GM12878 (cell line): ENCODE results near the gene SEPTIN5. TPM values are rescaled to one million over a fixed set of nuclear protein-coding genes. Genes with fewer than 3 reads are reported as not detected.

Source experiments
- ATAC-seq: fragments of 200-7000 bp; cut with Tn5 transposase; 3 replicates; pipeline ENCODE4 v1.9.1; 2020; ENCODE audit warnings: mild to moderate bottlenecking, moderate library complexity
- BruUV-seq: library from RNA; stranded (reverse); fragments of 400-500 nt; replicated peaks from 2 replicates; lab custom pipeline; 2021; lab: Mats Ljungman, UMichigan
- CTCF ChIA-PET: fragments of 300-600 bp; sonication (Branson Sonifier 250); formaldehyde crosslinking; extraction: SDS; loops from one replicate; lab custom pipeline; 2021; ENCODE audit warnings: inconsistent platforms; lab: Yijun Ruan, JAX
- POLR2A ChIA-PET: fragments of 350-600 bp; formaldehyde crosslinking; extraction: SDS; loops from one replicate; lab custom pipeline; 2021; ENCODE audit warnings: inconsistent platforms; lab: Charles Lee
- RAD21 ChIA-PET: fragments of 300-600 bp; sonication (Branson Sonifier 250); formaldehyde crosslinking; loops from one replicate; lab custom pipeline; 2023; ENCODE audit warnings: antibody characterized with exemption; ENCODE audit not compliant: unreplicated experiment; lab: Charles Lee
- SMC1A ChIA-PET: fragments of 300-600 bp; sonication (Branson Sonifier 250); formaldehyde crosslinking; loops from one replicate; lab custom pipeline; 2023; ENCODE audit not compliant: unreplicated experiment, uncharacterized antibody; lab: Charles Lee
- DNase-seq: peaks from one replicate; pipeline ENCODE4 v3.0.0-alpha.2; 2011; ENCODE audit warnings: low read depth, low spot score
- FAIRE-seq: peaks from 3 replicates; lab custom pipeline; 2011; peaks lifted over from hg19 to GRCh38; lab: Jason Lieb, UNC
- H2AFZ ChIP-seq: 2 replicates; pipeline ENCODE4 v1.6.0; 2011; ENCODE audit warnings: low read depth, low read length, control low read depth; ENCODE audit not compliant: control insufficient read depth
- H3K27ac ChIP-seq: 2 replicates; pipeline ENCODE4 v1.5.1; 2011; ENCODE audit warnings: control low read depth; ENCODE audit not compliant: control insufficient read depth, insufficient read depth
- H3K27me3 ChIP-seq, 2 experiments: replicated peaks in 1 of 2; 2 replicates each; pipeline versions ENCODE4 v1.6.0 to v1.6.1; 2011; ENCODE audit warnings: low read length in 1 of 2; ENCODE audit not compliant: control insufficient read depth in 2 of 2, insufficient read depth in 2 of 2
- H3K36me3 ChIP-seq, 2 experiments: 2 replicates each; pipeline ENCODE4 v1.5.1; 2011; ENCODE audit warnings: low read length in 1 of 2; ENCODE audit not compliant: control insufficient read depth in 2 of 2, insufficient read depth in 2 of 2
- H3K4me1 ChIP-seq: 2 replicates; pipeline ENCODE4 v1.6.1; 2011; ENCODE audit warnings: mild to moderate bottlenecking, low read length, moderate library complexity, mixed read lengths; ENCODE audit not compliant: control insufficient read depth, insufficient read depth
- H3K4me2 ChIP-seq: 2 replicates; pipeline ENCODE4 v1.6.0; 2011; ENCODE audit warnings: control low read depth; ENCODE audit not compliant: control insufficient read depth, insufficient read depth
- H3K4me3 ChIP-seq: fragments of 200-600 bp; sonication (generic); 2 replicates; pipeline ENCODE4 v1.5.1; 2016
- H3K79me2 ChIP-seq: 2 replicates; pipeline ENCODE4 v1.6.0; 2011; ENCODE audit warnings: low read length; ENCODE audit not compliant: control insufficient read depth, insufficient read depth
- H3K9ac ChIP-seq: 2 replicates; pipeline ENCODE4 v1.8.0; 2011; ENCODE audit warnings: low read length, control low read depth, mixed read lengths; ENCODE audit not compliant: control insufficient read depth, insufficient read depth
- H3K9me3 ChIP-seq: replicated peaks from 3 replicates; pipeline ENCODE4 v1.5.1; 2011; ENCODE audit warnings: mild to moderate bottlenecking, low read length; ENCODE audit not compliant: control insufficient read depth, insufficient read depth
- H4K20me1 ChIP-seq: 2 replicates; pipeline ENCODE4 v1.6.0; 2011; ENCODE audit not compliant: control insufficient read depth, insufficient read depth
- ASH2L ChIP-seq: fragments of 300-600, 200-600 bp; sonication (generic); IDR thresholded peaks from 2 replicates; pipeline ENCODE4 v1.6.1; 2017; ENCODE audit warnings: low read depth, mild to moderate bottlenecking, borderline replicate concordance
- CBX3 ChIP-seq: fragments of 200-600 bp; sonication (generic); IDR thresholded peaks from 2 replicates; pipeline ENCODE4 v1.6.1; 2016; ENCODE audit warnings: low read depth, borderline replicate concordance
- CHD1 ChIP-seq: IDR thresholded peaks from 2 replicates; pipeline ENCODE4 v1.6.1; 2012; ENCODE audit warnings: low read depth, low read length, improper control_type of control experiment
- JUND ChIP-seq: IDR thresholded peaks from 2 replicates; pipeline ENCODE4 v1.6.1; 2012; ENCODE audit warnings: low read depth, mild to moderate bottlenecking, low read length, improper control_type of control experiment, moderate library complexity
- NR2C2 ChIP-seq: IDR thresholded peaks from 2 replicates; pipeline ENCODE4 v1.6.1; 2011; ENCODE audit warnings: borderline replicate concordance, low read depth; ENCODE audit not compliant: control insufficient read depth, insufficient read length
- SIX5 ChIP-seq: IDR thresholded peaks from 2 replicates; pipeline ENCODE4 v1.6.1; 2011; ENCODE audit warnings: mild to moderate bottlenecking, low read depth, low read length, moderate library complexity; ENCODE audit not compliant: severe bottlenecking
- SMARCA5 ChIP-seq: fragments of 450-650 bp; IDR thresholded peaks from 2 replicates; pipeline ENCODE4 v1.6.1; 2017; ENCODE audit warnings: mild to moderate bottlenecking
- SP1 ChIP-seq: IDR thresholded peaks from one replicate; pipeline ENCODE4 v1.6.1; 2011; ENCODE audit warnings: low read depth, low read length
- TCF3 ChIP-seq: IDR thresholded peaks from 2 replicates; pipeline ENCODE4 v1.6.1; 2012; ENCODE audit warnings: low read depth, mild to moderate bottlenecking, low read length, borderline replicate concordance; ENCODE audit not compliant: insufficient read depth
- TCF7 ChIP-seq: IDR thresholded peaks from 2 replicates; pipeline ENCODE4 v1.6.1; 2014; ENCODE audit warnings: antibody characterized with exemption, borderline replicate concordance
- ZNF207 ChIP-seq: fragments of 450-650 bp; IDR thresholded peaks from 2 replicates; pipeline ENCODE4 v1.6.1; 2014; ENCODE audit warnings: antibody characterized with exemption, mild to moderate bottlenecking, borderline replicate concordance
- ZNF24 ChIP-seq: fragments of 450-650 bp; IDR thresholded peaks from 2 replicates; pipeline ENCODE4 v1.6.1; 2017; ENCODE audit warnings: antibody characterized with exemption, mild to moderate bottlenecking
- ZNF384 ChIP-seq: IDR thresholded peaks from 2 replicates; pipeline ENCODE4 v1.6.1; 2012; ENCODE audit warnings: low read depth, mild to moderate bottlenecking, low read length, improper control_type of control experiment, borderline replicate concordance
- WGBS: methylation state at CpG from one replicate; pipeline ENCODE4 v1.1.6; 2016; ENCODE audit warnings: low lambda C conversion rate; ENCODE audit not compliant: insufficient replicate concordance, insufficient coverage; ENCODE audit errors: missing lambda C conversion rate; 5-methylcytosine and 5-hydroxymethylcytosine counted together
- in situ Hi-C: fragments of 300-500 bp; cut with MboI; formaldehyde crosslinking; loops from 9 replicates; pipeline ENCODE4 v1.14.3; 2018; ENCODE audit warnings: mixed read lengths
- intact Hi-C: fragments of 100-400 bp; cut with micrococcal nuclease; formaldehyde crosslinking; loops from one replicate; pipeline ENCODE4 v1.14.2; 2022; ENCODE audit not compliant: unreplicated experiment
- polyA plus RNA-seq, 11 experiments: library from polyadenylated mRNA; depleted of rRNA in 4 of 11; unstranded in 6 of 11; stranded (reverse) in 5 of 11; fragments of >200 nt; fragmentation: Nextera tagmentation in 4 of 11; fragmentation: Illumina TruSeq in 1 of 11; extraction: Ambion mirVana in 4 of 11; extraction: Trizol in 1 of 11; gene quantifications; 1 replicate in 1 of 11; 2 replicates in 10 of 11; pipeline versions ENCODE4 v1.2.1 to v1.2.3, GENCODE V29; 2011 to 2016; ENCODE audit warnings: inconsistent platforms in 2 of 11, missing spikeins in 2 of 11, low read depth in 1 of 11
- total RNA-seq, 4 experiments: library from RNA; depleted of rRNA in 3 of 4; stranded (reverse); fragments of >200 nt in 3 of 4; fragmentation: Illumina TruSeq in 1 of 4; extraction: Trizol in 1 of 4; gene quantifications; 2 replicates each; pipeline versions ENCODE4 v1.2.1 to v1.2.3, GENCODE V29; 2013 to 2021
- TF ChIP-seq, protein P1 (sequence below): fragments of 450-650 bp; IDR thresholded peaks from 2 replicates; pipeline ENCODE4 v1.6.1; 2017; ENCODE audit warnings: mild to moderate bottlenecking

The SEPTIN5 gene
- total and polyA plus RNA-seq, 10 of the 15 experiments (the other 5 are each of a cell fraction or from before 2014, with no cell fraction given): 0.13 to 1.1 (median 0.34) TPM; not detected in 5

DNA sequence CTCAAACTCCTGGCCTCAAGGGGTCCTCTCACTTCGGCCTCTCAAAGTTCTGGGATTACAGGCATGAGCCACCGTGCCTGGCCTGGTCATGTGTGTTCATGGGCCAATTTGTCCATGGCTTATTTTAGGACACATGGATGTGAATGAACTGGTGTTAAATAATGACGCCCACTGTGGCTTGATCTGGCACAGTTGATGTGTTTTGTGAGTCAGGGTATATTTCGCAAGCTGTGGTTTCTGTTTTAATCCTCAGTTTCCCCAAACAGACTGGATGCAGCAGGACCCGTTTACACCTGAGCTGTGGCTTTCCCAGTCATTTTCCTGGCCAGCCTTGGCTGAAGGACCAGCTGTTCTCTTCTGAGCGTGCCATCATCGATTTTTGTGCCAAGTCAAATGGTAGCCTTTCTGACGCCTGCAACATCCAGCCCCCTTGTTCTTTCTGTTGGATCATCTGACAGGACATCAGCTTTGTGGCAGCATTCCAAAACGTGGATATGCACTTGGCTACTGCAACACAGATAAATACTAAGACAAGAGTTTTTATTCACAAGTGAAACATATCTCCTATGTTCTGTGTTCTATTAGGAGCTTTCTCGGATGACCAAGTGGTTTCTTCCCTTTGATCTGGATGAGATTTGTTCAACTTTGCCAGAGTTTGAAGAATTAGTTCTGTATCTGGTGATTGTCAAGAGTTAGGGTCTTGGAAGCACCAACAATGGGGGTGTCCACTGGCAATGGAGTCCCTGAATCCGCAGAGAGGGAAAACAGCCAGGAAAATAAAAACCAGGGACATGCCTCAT lies 40.0 kb upstream of the SEPTIN5 start (continued):
- TF ChIP-seq JUND: no peak
- no peak for TF ChIP-seq ZNF384

DNA sequence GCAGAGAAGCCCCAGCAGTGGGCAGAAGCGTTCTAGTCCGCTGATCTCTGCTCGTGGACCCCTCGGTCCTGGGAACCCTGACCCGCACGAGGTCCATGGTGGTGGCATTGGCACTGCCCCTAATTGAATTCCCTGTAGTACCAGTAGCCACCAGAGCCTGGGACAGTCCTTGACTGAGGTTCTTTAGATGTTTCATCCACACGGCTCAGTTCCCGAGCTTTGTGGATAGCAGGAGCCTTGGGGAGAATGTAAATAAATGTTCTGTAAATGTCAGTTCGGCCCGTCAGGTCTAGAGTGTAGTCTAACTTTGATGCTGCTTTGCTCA lies 39.4 kb upstream of the SEPTIN5 start:
- 12% methylated on average over 10 of the region's 10 CpGs for WGBS
- no peaks in the 10 kb centered on the region for H3K79me2 ChIP-seq
- H3K4me2 ChIP-seq: no peak overlapping the region
- no peaks in the 10 kb centered on the region for H3K27me3 ChIP-seq
- no peak overlapping the region for H3K4me3 ChIP-seq
- H3K9me3 ChIP-seq: no peaks in the 10 kb centered on the region
- in situ Hi-C loops: no loop called here
- H3K27ac ChIP-seq: no peak overlapping the region
- RAD21 ChIA-PET: no interaction called here
- no TSS peak for BruUV-seq
- SMC1A ChIA-PET: no interaction called here
- no peak overlapping the region for H2AFZ ChIP-seq
- no peaks in the 10 kb centered on the region for H4K20me1 ChIP-seq
- H3K4me1 ChIP-seq: no peaks in the 10 kb centered on the region
- no peaks in the 10 kb centered on the region for H3K36me3 ChIP-seq
- H3K9ac ChIP-seq: no peak overlapping the region
- POLR2A ChIA-PET: no interaction called here
- CTCF ChIA-PET: no interaction called here
- DNase-seq (no peak), FAIRE-seq (no peak), ATAC-seq (no peak)
- intact Hi-C loops: no loop called here
- TF ChIP-seq SP1 (no peak), ZNF207 (no peak), NR2C2 (no peak), TCF3 (no peak), ZNF24 (no peak), CHD1 (no peak), SMARCA5 (no peak), SIX5 (no peak), ASH2L (no peak), TCF7 (no peak), CBX3 (no peak)
- TF ChIP-seq, protein P1, sequence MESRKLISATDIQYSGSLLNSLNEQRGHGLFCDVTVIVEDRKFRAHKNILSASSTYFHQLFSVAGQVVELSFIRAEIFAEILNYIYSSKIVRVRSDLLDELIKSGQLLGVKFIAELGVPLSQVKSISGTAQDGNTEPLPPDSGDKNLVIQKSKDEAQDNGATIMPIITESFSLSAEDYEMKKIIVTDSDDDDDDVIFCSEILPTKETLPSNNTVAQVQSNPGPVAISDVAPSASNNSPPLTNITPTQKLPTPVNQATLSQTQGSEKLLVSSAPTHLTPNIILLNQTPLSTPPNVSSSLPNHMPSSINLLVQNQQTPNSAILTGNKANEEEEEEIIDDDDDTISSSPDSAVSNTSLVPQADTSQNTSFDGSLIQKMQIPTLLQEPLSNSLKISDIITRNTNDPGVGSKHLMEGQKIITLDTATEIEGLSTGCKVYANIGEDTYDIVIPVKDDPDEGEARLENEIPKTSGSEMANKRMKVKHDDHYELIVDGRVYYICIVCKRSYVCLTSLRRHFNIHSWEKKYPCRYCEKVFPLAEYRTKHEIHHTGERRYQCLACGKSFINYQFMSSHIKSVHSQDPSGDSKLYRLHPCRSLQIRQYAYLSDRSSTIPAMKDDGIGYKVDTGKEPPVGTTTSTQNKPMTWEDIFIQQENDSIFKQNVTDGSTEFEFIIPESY: no peak
